GM12891 (cell line): ENCODE data around the gene FGF19.

Experiments used
- PAX5 ChIP-seq: IDR thresholded peaks from 2 replicates; pipeline ENCODE4 v1.6.1; 2011; ENCODE audit warnings: low read length, moderate library complexity, mild to moderate bottlenecking; ENCODE audit not compliant: insufficient read depth, severe bottlenecking
- POLR2A ChIP-seq: IDR thresholded peaks from 2 replicates; pipeline ENCODE4 v1.6.1; 2011; ENCODE audit warnings: low read depth, low read length, control low read depth
- POLR2AphosphoS5 ChIP-seq: IDR thresholded peaks from 2 replicates; pipeline ENCODE4 v1.6.1; 2011; ENCODE audit warnings: low read depth, low read length, control low read depth
- POU2F2 ChIP-seq: IDR thresholded peaks from 2 replicates; pipeline ENCODE4 v1.6.1; 2011; ENCODE audit warnings: low read depth, mild to moderate bottlenecking, control low read depth, low read length, moderate library complexity
- SPI1 ChIP-seq: IDR thresholded peaks from 2 replicates; pipeline ENCODE4 v1.6.1; 2011; ENCODE audit warnings: low read depth, low read length, control low read depth
- TAF1 ChIP-seq: IDR thresholded peaks from 2 replicates; pipeline ENCODE4 v1.6.1; 2011; ENCODE audit warnings: low read depth, low read length, control low read depth

DNA sequence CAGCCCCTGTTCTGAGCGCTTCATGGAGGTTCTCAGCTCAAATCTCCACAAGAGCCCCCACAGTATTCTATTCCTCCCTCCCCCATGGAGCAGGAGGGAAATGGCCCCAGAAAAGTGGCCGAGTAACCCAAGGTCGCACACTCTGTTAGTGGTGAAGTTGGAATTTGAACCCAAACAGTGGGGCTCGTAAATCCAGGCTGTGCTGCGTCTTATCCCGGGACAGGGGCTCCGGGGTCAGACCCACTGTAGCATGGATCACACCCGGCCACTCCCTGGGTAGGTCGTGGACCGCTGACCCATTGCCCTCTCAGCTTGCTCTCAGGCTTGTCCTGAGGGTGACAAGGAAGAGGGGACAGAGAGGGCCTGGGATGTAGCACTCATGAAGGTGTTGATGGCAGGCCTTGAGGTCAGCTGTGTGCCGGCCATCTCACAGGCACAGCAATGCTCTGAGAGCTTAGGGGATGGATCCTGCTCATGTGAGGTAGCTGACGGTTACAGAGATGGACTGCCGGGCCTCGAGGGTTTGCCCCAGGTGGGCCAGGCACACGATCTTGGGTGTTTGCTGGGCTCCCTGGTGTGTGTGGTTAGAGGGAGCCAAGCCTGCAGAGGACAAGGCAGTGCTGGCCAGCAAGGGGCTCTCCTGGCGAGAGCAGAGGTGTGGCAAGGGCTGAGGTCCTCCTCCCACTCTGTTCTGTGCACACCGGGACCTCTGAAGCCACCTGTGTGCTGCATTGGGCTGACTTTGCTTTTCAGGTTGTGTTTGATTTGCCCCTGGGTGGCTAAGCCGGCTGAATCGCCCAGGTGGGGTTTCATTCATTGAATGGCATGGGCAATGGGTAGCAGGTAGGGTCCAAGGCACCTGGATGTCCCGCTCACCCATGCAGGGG lies 2.3 kb upstream of the FGF19 start:
- no peak for TF ChIP-seq POLR2A
- no peak for TF ChIP-seq POLR2AphosphoS5
- no peak for TF ChIP-seq TAF1
- TF ChIP-seq SPI1 = no peak
- TF ChIP-seq POU2F2 = no peak
- TF ChIP-seq PAX5 = no peak
